BJ (cell line): ENCODE data around the gene C16orf96. TPM values are rescaled to one million over a fixed set of nuclear protein-coding genes. Genes with fewer than 3 reads are reported as not detected.

Source experiments
- CTCF ChIA-PET: fragments of 350-600 bp; formaldehyde crosslinking; extraction: SDS; loops from one replicate; lab custom pipeline; 2021; ENCODE audit warnings: antibody characterized with exemption, inconsistent platforms; lab: Yijun Ruan, JAX
- POLR2A ChIA-PET: fragments of 300-600 bp; sonication (Branson Sonifier 250); formaldehyde crosslinking; extraction: SDS; loops from one replicate; lab custom pipeline; 2021; ENCODE audit warnings: antibody characterized with exemption; lab: Charles Lee
- DNase-seq: peaks from one replicate; pipeline ENCODE4 v3.0.0-alpha.2; 2011; ENCODE audit warnings: low read depth
- H3K27me3 ChIP-seq: 2 replicates; pipeline ENCODE4 v1.6.0; 2011; ENCODE audit warnings: low read length; ENCODE audit not compliant: control insufficient read depth, insufficient read depth
- H3K36me3 ChIP-seq: 2 replicates; pipeline ENCODE4 v1.5.1; 2011; ENCODE audit warnings: low read length; ENCODE audit not compliant: control insufficient read depth, insufficient read depth
- H3K4me3 ChIP-seq: 2 replicates; pipeline ENCODE4 v1.5.1; 2011; ENCODE audit warnings: low read depth, mild to moderate bottlenecking, control low read depth, low read length
- polyA plus RNA-seq: library from polyadenylated mRNA; depleted of rRNA; stranded (reverse); fragments of >200 nt; gene quantifications from 2 replicates; pipeline ENCODE4 v1.2.3, GENCODE V29; 2011
- TF ChIP-seq, protein P1 (sequence below): IDR thresholded peaks from 2 replicates; pipeline ENCODE4 v1.5.1; 2011; ENCODE audit warnings: low read depth, mild to moderate bottlenecking, control low read depth, inconsistent platforms, low read length, moderate library complexity; ENCODE audit not compliant: insufficient read depth

C16orf96 gene
- polyA plus RNA-seq, 1 experiment, result not detected

DNA sequence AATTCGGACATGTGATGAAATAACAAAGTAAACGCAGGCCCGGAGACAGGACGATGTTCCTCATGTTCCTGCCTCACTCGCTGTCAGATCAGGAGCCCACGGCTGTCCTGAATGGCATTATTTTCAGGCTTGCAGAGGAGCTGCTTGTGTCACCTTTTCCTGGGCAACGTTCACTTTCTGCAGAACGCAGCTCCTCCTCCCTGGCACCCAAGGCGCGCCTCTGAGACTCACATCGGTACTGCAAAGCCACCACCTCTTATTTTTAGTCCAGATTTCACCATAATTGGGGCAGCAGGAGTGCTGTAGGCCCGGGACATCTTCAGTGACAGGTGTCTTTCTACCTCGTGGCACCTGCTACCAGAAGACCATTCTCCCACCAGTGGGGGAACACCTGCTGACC lies 8.0 kb upstream of the C16orf96 start:
- Histone ChIP-seq H3K36me3 (no peaks in the 10 kb centered on the region), H3K4me3 (no peak overlapping the region), H3K27me3 (peaks cover 7% of the 10 kb centered on the region)
- DNase-seq, result no peak
- ChIA-PET CTCF (interaction anchor here (0.6 to 10.7 kb wide), 18 partner anchors 9 to 997 kb away, joined by 3 to 110 read pairs (median 4); partner anchors contain the start of genes CDIP1 and MGRN1), POLR2A (interaction anchor here (0.5 to 0.6 kb wide), 2 partner anchors 33 to 129 kb away, joined by 3 read pairs; no protein-coding TSS in a partner anchor)
- TF ChIP-seq, protein P1, sequence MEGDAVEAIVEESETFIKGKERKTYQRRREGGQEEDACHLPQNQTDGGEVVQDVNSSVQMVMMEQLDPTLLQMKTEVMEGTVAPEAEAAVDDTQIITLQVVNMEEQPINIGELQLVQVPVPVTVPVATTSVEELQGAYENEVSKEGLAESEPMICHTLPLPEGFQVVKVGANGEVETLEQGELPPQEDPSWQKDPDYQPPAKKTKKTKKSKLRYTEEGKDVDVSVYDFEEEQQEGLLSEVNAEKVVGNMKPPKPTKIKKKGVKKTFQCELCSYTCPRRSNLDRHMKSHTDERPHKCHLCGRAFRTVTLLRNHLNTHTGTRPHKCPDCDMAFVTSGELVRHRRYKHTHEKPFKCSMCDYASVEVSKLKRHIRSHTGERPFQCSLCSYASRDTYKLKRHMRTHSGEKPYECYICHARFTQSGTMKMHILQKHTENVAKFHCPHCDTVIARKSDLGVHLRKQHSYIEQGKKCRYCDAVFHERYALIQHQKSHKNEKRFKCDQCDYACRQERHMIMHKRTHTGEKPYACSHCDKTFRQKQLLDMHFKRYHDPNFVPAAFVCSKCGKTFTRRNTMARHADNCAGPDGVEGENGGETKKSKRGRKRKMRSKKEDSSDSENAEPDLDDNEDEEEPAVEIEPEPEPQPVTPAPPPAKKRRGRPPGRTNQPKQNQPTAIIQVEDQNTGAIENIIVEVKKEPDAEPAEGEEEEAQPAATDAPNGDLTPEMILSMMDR, result no peak

- no peak for DNase-seq
- ChIA-PET CTCF (interaction anchor here (0.8 to 10.7 kb wide), 11 partner anchors 18 to 148 kb away, joined by 3 to 110 read pairs (median 5); no protein-coding TSS in a partner anchor), POLR2A (no interaction called here)
Observed at GRCh38 chr16:4550591-4550990, 5.5 kb upstream of the C16orf96 start.

DNA sequence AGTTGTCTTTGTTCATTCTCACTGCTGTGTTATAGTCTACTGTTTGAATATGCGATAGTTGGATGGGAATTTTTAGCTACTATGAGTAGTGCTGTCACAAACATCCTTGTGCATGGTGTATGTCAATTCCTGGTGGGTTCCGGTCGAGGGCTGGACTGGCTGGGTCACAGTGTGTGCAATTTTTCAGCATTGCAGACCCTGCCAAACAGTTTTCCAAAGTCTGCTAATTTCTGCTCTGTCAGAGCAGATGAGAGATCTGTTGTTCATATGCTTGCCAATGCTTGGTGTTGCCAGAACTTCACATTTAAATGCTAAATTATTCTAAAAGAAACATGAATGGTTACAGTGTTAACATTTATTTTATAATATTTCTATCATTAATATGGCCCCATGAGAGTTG lies 3.6 kb upstream of the C16orf96 start:
- DNase-seq, result no peak
- no peaks in the 10 kb centered on the region for H3K36me3 ChIP-seq
- no peak overlapping the region for H3K4me3 ChIP-seq
- H3K27me3 ChIP-seq, result peaks cover 12% of the 10 kb centered on the region
- POLR2A ChIA-PET, result no interaction called here
- CTCF ChIA-PET, result interaction anchor here (1.1 to 10.7 kb wide), 5 partner anchors 12 to 45 kb away, joined by 3 to 110 read pairs (median 4); no protein-coding TSS in a partner anchor
- TF ChIP-seq, protein P1, result no peak

More at GRCh38 chr16:4550591-4550990, 5.5 kb upstream of the C16orf96 start:
- H3K36me3 ChIP-seq, result no peaks in the 10 kb centered on the region
- peaks cover 12% of the 10 kb centered on the region for H3K27me3 ChIP-seq
- TF ChIP-seq, protein P1, result no peak
- H3K4me3 ChIP-seq, result no peak overlapping the region

DNA sequence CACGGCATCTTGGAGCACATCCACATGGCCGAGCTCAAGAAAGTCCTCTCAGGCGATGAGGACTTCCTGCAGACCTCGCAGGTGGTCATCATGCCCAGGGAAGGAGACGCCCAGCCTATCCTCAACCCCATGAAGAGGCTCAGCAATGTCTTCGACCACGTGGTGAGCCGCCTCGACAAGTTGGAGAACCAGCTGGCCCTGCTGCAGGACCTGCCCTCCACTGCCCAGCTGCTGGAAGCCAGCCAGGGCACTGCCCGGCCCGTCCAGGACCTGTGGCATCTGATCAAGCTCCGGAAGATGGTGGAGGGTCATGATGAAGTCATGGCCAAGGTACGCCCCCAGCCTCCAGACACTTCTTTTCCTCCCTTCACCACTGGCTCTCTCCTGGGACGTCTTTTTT lies 440 bp downstream of the C16orf96 start:
- POLR2A ChIA-PET, result no interaction called here
- peaks cover 8% of the 10 kb centered on the region for H3K27me3 ChIP-seq

DNA sequence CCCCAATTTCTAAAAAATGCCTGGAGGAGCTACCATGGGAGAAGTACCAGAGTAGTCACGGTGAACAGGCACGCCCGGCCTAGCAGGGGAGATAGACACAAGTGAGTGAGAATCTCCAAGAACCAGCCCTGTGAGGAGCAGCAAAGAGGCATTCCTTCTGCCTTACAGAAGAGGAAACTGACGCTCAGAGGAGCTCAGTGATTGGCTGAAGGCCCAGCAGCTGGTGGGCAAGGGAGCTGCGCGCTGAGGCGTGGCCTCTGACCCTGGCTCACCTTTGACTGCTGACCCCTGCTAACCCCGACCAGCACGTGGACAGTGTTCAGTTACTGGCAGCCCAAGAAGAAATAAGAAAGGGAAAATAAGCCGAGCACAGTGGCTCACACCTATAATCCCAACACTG lies 1.8 kb downstream of the C16orf96 start:
- ChIA-PET POLR2A (no interaction called here), CTCF (interaction anchor here (1.3 kb wide), 1 partner anchor 10 kb away, joined by 3 read pairs; no protein-coding TSS in a partner anchor)
- TF ChIP-seq, protein P1, result no peak
- no peaks in the 10 kb centered on the region for H3K36me3 ChIP-seq
- no peak for DNase-seq
- H3K4me3 ChIP-seq, result no peak overlapping the region
- H3K27me3 ChIP-seq, result peaks cover 8% of the 10 kb centered on the region

More for the DNA sequence above, 440 bp downstream of the C16orf96 start:
- CTCF ChIA-PET, result interaction anchor here (0.6 to 1.2 kb wide), 3 partner anchors 21 to 60 kb away, joined by 3 to 4 read pairs (median 3); no protein-coding TSS in a partner anchor
- TF ChIP-seq, protein P1, result no peak
- no peak overlapping the region for H3K4me3 ChIP-seq
- H3K36me3 ChIP-seq, result no peaks in the 10 kb centered on the region
- DNase-seq, result no peak
